Measurements from ENCODE around the gene GPHN.
"Not testable (repeated sequence)": the region's sequence is repeated elsewhere in the genome, so short reads cannot be mapped to it uniquely, and the experiment has no call there.

GRCh38 chr14:67067070-67067814 is 559.3 kb downstream of the GPHN start:
- TF ChIP-seq, protein P1, sequence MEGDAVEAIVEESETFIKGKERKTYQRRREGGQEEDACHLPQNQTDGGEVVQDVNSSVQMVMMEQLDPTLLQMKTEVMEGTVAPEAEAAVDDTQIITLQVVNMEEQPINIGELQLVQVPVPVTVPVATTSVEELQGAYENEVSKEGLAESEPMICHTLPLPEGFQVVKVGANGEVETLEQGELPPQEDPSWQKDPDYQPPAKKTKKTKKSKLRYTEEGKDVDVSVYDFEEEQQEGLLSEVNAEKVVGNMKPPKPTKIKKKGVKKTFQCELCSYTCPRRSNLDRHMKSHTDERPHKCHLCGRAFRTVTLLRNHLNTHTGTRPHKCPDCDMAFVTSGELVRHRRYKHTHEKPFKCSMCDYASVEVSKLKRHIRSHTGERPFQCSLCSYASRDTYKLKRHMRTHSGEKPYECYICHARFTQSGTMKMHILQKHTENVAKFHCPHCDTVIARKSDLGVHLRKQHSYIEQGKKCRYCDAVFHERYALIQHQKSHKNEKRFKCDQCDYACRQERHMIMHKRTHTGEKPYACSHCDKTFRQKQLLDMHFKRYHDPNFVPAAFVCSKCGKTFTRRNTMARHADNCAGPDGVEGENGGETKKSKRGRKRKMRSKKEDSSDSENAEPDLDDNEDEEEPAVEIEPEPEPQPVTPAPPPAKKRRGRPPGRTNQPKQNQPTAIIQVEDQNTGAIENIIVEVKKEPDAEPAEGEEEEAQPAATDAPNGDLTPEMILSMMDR (conservative IDR thresholded peaks at IDR 0.05 in 1 of 2, IDR thresholded peaks at IDR 0.05 in 1 of 2; ENCODE audit: extremely low read depth in 1 of 2, insufficient read depth in 1 of 2, low read depth in 1 of 2, low read length in 2 of 2), result not testable (repeated sequence)
- TF ChIP-seq EZH2 (IDR thresholded peaks at IDR 0.05; ENCODE audit: borderline replicate concordance, low read length), result not testable (repeated sequence)

Data from mammary epithelial cell (primary cell).